DOHH2 (cell line): ENCODE measurements around the gene DNAJC16.

Experiments
- EZH2phosphoT487 ChIP-seq: fragments of 200-600 bp; sonication (generic); IDR thresholded peaks from 2 replicates; pipeline ENCODE4 v1.6.1; 2017; ENCODE audit warnings: borderline replicate concordance, mild to moderate bottlenecking, antibody characterized with exemption, low read length, moderate library complexity, mixed read lengths
- TF ChIP-seq, protein P1 (sequence below): fragments of 200-600 bp; sonication (generic); IDR thresholded peaks from one replicate; pipeline ENCODE4 v1.5.1; 2014; ENCODE audit warnings: antibody characterized with exemption, mild to moderate bottlenecking, low read depth, low read length; ENCODE audit not compliant: poor library complexity, severe bottlenecking

DNA sequence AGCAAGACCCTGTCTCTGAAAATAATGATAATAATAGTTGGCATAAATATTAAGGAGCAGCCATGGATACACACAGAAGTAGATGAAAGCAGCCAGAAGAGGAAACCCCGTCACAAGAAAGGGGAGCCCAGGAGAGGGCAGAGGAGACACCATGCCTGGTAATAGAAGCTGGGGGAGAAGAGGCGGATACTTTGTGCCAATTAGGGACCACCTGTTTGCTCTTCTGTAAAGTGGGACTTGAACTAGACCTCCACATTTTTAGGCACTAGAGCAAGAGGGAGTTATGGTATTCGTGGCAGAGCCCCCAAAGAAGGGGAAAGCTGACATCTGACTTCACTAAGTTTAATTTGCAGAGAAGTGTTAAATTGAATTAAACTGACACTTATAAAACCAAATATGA lies 38.3 kb upstream of the DNAJC16 start:
- TF ChIP-seq, protein P1, sequence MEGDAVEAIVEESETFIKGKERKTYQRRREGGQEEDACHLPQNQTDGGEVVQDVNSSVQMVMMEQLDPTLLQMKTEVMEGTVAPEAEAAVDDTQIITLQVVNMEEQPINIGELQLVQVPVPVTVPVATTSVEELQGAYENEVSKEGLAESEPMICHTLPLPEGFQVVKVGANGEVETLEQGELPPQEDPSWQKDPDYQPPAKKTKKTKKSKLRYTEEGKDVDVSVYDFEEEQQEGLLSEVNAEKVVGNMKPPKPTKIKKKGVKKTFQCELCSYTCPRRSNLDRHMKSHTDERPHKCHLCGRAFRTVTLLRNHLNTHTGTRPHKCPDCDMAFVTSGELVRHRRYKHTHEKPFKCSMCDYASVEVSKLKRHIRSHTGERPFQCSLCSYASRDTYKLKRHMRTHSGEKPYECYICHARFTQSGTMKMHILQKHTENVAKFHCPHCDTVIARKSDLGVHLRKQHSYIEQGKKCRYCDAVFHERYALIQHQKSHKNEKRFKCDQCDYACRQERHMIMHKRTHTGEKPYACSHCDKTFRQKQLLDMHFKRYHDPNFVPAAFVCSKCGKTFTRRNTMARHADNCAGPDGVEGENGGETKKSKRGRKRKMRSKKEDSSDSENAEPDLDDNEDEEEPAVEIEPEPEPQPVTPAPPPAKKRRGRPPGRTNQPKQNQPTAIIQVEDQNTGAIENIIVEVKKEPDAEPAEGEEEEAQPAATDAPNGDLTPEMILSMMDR = no peak
- TF ChIP-seq EZH2phosphoT487 = no peak
